CD14-positive monocyte (primary cell): ENCODE measurements around the gene USP24. TPM values are rescaled to one million over a fixed set of nuclear protein-coding genes. Genes with fewer than 3 reads are reported as not detected.
A peak's percentile ranks its signal among the peaks of the same experiment; 100 is the strongest.

ENCODE experiments used
- DNase-seq, 3 donors: peaks; one replicate each; pipeline ENCODE4 v3.0.0-alpha.2; 2011 to 2022
- H2AFZ ChIP-seq: 2 replicates; pipeline ENCODE4 v1.6.0; 2012; ENCODE audit warnings: mild to moderate bottlenecking, low read depth, low read length, inconsistent platforms; ENCODE audit not compliant: insufficient read depth, poor library complexity, severe bottlenecking
- H3K27ac ChIP-seq, 2 donors: 1 replicate in 1 of 2; 2 replicates in 1 of 2; pipeline ENCODE4 v1.5.1; 2012 to 2013; ENCODE audit warnings: low read length in 2 of 2, control low read depth in 1 of 2, inconsistent platforms in 1 of 2, low read depth in 1 of 2, mild to moderate bottlenecking in 1 of 2
- H3K27me3 ChIP-seq, 2 donors: one replicate each; pipeline versions ENCODE4 v1.6.0 to v1.6.1; 2011 to 2013; ENCODE audit warnings: low read length in 2 of 2; ENCODE audit not compliant: control insufficient read depth in 2 of 2, insufficient read depth in 2 of 2
- H3K36me3 ChIP-seq, 2 donors: replicated peaks in 1 of 2; 1 replicate in 1 of 2; 2 replicates in 1 of 2; pipeline versions ENCODE4 v1.5.1 to v1.6.1; 2012 to 2013; ENCODE audit warnings: low read length in 2 of 2, control low read depth in 1 of 2, inconsistent platforms in 1 of 2, mild to moderate bottlenecking in 1 of 2; ENCODE audit not compliant: insufficient read depth in 2 of 2, control insufficient read depth in 1 of 2
- H3K4me1 ChIP-seq, 2 donors: 1 replicate in 1 of 2; 2 replicates in 1 of 2; pipeline versions ENCODE4 v1.5.1 to v1.6.1; 2012 to 2013; ENCODE audit warnings: low read length in 2 of 2, control low read depth in 1 of 2, inconsistent platforms in 1 of 2, mild to moderate bottlenecking in 1 of 2, moderate library complexity in 1 of 2; ENCODE audit not compliant: insufficient read depth in 2 of 2, control insufficient read depth in 1 of 2
- H3K4me2 ChIP-seq: replicated peaks from 2 replicates; pipeline ENCODE3; 2012; ENCODE audit warnings: low read length, moderate library complexity, mild to moderate bottlenecking; ENCODE audit not compliant: poor library complexity, severe bottlenecking; ENCODE audit errors: extremely low read depth
- H3K4me3 ChIP-seq, 3 experiments: fragments of 200-600 bp in 1 of 3; sonication (generic) in 1 of 3; replicated peaks in 1 of 3; 1 replicate in 2 of 3; 2 replicates in 1 of 3; pipeline ENCODE4 v1.5.1; 2011 to 2013; ENCODE audit warnings: low read length in 3 of 3, mild to moderate bottlenecking in 3 of 3, control low read depth in 2 of 3, low read depth in 2 of 3, inconsistent platforms in 1 of 3, moderate library complexity in 1 of 3
- H3K79me2 ChIP-seq: 2 replicates; pipeline ENCODE4 v1.6.0; 2012; ENCODE audit warnings: mild to moderate bottlenecking, control low read depth, inconsistent platforms, low read length, moderate library complexity; ENCODE audit not compliant: insufficient read depth
- H3K9ac ChIP-seq: 2 replicates; pipeline ENCODE4 v1.6.0; 2017; ENCODE audit warnings: low read length, mild to moderate bottlenecking; ENCODE audit not compliant: insufficient read depth, poor library complexity, severe bottlenecking
- H3K9me3 ChIP-seq, 2 donors: replicated peaks in 1 of 2; 1 replicate in 1 of 2; 2 replicates in 1 of 2; pipeline versions ENCODE4 v1.5.1 to v1.6.1; 2012 to 2013; ENCODE audit warnings: low read length in 2 of 2, control low read depth in 1 of 2; ENCODE audit not compliant: control insufficient read depth in 1 of 2, insufficient read depth in 1 of 2
- H4K20me1 ChIP-seq: 2 replicates; pipeline ENCODE4 v1.6.0; 2012; ENCODE audit warnings: mild to moderate bottlenecking, low read length, control low read depth, moderate library complexity; ENCODE audit not compliant: insufficient read depth
- H3K27ac Mint-ChIP-seq, 7 donors: one replicate each; pipeline ENCODE4 v1.8.0; 2020; ENCODE audit warnings: mild to moderate bottlenecking in 7 of 7, mixed read lengths in 7 of 7, moderate library complexity in 6 of 7, inconsistent platforms in 2 of 7
- H3K27me3 Mint-ChIP-seq, 3 donors: one replicate each; pipeline ENCODE4 v1.8.0; 2021 to 2022; ENCODE audit warnings: low read depth in 3 of 3, mild to moderate bottlenecking in 3 of 3, mixed read lengths in 3 of 3, moderate library complexity in 3 of 3, inconsistent platforms in 1 of 3
- H3K36me3 Mint-ChIP-seq, 2 donors: one replicate each; pipeline ENCODE4 v1.8.0; 2020; ENCODE audit warnings: mixed read lengths in 2 of 2, inconsistent platforms in 1 of 2, mild to moderate bottlenecking in 1 of 2
- H3K4me1 Mint-ChIP-seq: one replicate; pipeline ENCODE4 v1.8.0; 2020; ENCODE audit warnings: mild to moderate bottlenecking, mixed read lengths
- H3K4me3 Mint-ChIP-seq, 2 donors: one replicate each; pipeline ENCODE4 v1.8.0; 2020; ENCODE audit warnings: mild to moderate bottlenecking in 2 of 2, mixed read lengths in 2 of 2, moderate library complexity in 1 of 2
- H3K9me3 Mint-ChIP-seq, 7 donors: one replicate each; pipeline ENCODE4 v1.8.0; 2020 to 2022; ENCODE audit warnings: mixed read lengths in 7 of 7, mild to moderate bottlenecking in 6 of 7, moderate library complexity in 6 of 7, inconsistent platforms in 2 of 7
- WGBS: methylation state at CpG from one replicate; pipeline ENCODE4 v1.1.5; 2013; ENCODE audit warnings: missing lambda C conversion rate; ENCODE audit not compliant: insufficient coverage; 5-methylcytosine and 5-hydroxymethylcytosine counted together
- intact Hi-C, 2 donors: fragments of 100-400 bp; cut with micrococcal nuclease; formaldehyde crosslinking; loops; one replicate each; pipeline versions ENCODE4 v1.15.0 to v1.15.1; 2023
- polyA plus RNA-seq, 3 donors: library from polyadenylated mRNA; depleted of rRNA in 1 of 3; unstranded in 2 of 3; stranded (reverse) in 1 of 3; fragments of 300-500 nt in 2 of 3; fragments of >200 nt in 1 of 3; fragmentation: Illumina TruSeq in 2 of 3; gene quantifications; 1 replicate in 2 of 3; 2 replicates in 1 of 3; pipeline ENCODE4 v1.2.3, GENCODE V29; 2012 to 2021
- TF ChIP-seq, protein P1 (sequence below): fragments of 200-600 bp; IDR thresholded peaks from one replicate; pipeline ENCODE4 v1.8.0; 2022; ENCODE audit warnings: antibody characterized with exemption, mild to moderate bottlenecking

USP24 gene
- polyA plus RNA-seq, 3 donors = 1.1 to 14.2 (median 2.1) TPM

DNA sequence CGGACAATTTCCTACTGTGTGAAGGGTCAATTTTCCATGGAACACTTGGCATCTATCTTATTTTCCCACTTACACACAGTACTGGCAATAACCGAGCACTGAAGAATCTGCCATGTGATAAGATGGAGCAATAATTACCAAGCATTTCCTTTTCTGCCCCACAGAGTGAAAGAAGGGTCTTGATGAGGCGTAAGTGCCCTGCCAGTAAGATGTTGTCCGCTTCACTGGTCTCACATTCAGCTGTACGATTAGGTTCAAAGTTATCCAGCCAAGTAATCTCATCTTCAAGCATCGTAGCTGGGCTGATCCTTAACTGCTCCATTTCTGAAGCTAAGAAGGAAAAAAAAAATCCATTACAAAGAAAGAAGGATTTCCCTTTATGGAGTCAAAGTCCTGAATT is 108.1 kb downstream of the USP24 start:
- Histone ChIP-seq H3K9me3 (no peaks in the 10 kb centered on the region), H3K4me2 (no peak overlapping the region), H3K9ac (no peak overlapping the region), H3K36me3 (peaks cover 87 to 100% of the 10 kb centered on the region in 2 donors), H4K20me1 (no peaks in the 10 kb centered on the region), H3K27ac (peak overlapping the region in 1 of 2 donors; percentile 21), H3K4me1 (no peaks in the 10 kb centered on the region), H3K27me3 (no peaks in the 10 kb centered on the region), H2AFZ (no peak overlapping the region), H3K4me3 (no peak overlapping the region), H3K79me2 (no peaks in the 10 kb centered on the region)
- Mint-ChIP-seq H3K27ac (peak overlapping the region in 1 of 7 donors; percentile 20), H3K27me3 (peaks cover 0 to 1% (median 0%) of the 10 kb centered on the region in 3 donors), H3K4me1 (no peaks in the 10 kb centered on the region), H3K9me3 (peaks cover 0 to under 1% (median 0%) of the 10 kb centered on the region in 7 donors), H3K4me3 (no peak overlapping the region), H3K36me3 (peaks cover 76 to 91% of the 10 kb centered on the region in 2 donors)
- DNase-seq = no peak
- intact Hi-C loops = no loop called here
- TF ChIP-seq, protein P1, sequence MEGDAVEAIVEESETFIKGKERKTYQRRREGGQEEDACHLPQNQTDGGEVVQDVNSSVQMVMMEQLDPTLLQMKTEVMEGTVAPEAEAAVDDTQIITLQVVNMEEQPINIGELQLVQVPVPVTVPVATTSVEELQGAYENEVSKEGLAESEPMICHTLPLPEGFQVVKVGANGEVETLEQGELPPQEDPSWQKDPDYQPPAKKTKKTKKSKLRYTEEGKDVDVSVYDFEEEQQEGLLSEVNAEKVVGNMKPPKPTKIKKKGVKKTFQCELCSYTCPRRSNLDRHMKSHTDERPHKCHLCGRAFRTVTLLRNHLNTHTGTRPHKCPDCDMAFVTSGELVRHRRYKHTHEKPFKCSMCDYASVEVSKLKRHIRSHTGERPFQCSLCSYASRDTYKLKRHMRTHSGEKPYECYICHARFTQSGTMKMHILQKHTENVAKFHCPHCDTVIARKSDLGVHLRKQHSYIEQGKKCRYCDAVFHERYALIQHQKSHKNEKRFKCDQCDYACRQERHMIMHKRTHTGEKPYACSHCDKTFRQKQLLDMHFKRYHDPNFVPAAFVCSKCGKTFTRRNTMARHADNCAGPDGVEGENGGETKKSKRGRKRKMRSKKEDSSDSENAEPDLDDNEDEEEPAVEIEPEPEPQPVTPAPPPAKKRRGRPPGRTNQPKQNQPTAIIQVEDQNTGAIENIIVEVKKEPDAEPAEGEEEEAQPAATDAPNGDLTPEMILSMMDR = no peak
- WGBS = no CpG with 5 or more reads among the region's 6 CpGs

- Histone ChIP-seq H4K20me1 (no peaks in the 10 kb centered on the region), H2AFZ (no peak overlapping the region), H3K36me3 (peaks cover 95 to 100% of the 10 kb centered on the region in 2 donors), H3K9ac (no peak overlapping the region), H3K4me1 (no peaks in the 10 kb centered on the region), H3K27me3 (no peaks in the 10 kb centered on the region), H3K27ac (no peak overlapping the region), H3K4me3 (no peak overlapping the region), H3K4me2 (no peak overlapping the region), H3K9me3 (no peaks in the 10 kb centered on the region), H3K79me2 (no peaks in the 10 kb centered on the region)
- TF ChIP-seq, protein P1 = no peak
- no peaks in the 10 kb centered on the region for H3K9me3 Mint-ChIP-seq
- intact Hi-C loops = no loop called here
- WGBS = no CpG with 5 or more reads among the region's 2 CpGs
- H3K4me3 Mint-ChIP-seq = no peak overlapping the region
- peaks cover 83 to 90% of the 10 kb centered on the region in 2 donors for H3K36me3 Mint-ChIP-seq
- no peak for DNase-seq
- peaks cover 0 to 1% (median 0%) of the 10 kb centered on the region in 3 donors for H3K27me3 Mint-ChIP-seq
- no peaks in the 10 kb centered on the region for H3K4me1 Mint-ChIP-seq
- no peak overlapping the region for H3K27ac Mint-ChIP-seq
These were observed 111.3 kb downstream of the USP24 start for GRCh38 chr1:55103891-55104290.
